Glutamatergic neuron (in vitro differentiated cells): Measurements from ENCODE around the gene RAD51B. TPM values are rescaled to one million over a fixed set of nuclear protein-coding genes. Genes with fewer than 3 reads are reported as not detected.

Experiments
- DNase-seq: peaks from one replicate; pipeline ENCODE4 v3.0.0; 2022
- H3K27ac Mint-ChIP-seq: one replicate; pipeline ENCODE4 v1.8.0; 2020; ENCODE audit warnings: mild to moderate bottlenecking, mixed read lengths, inconsistent platforms; ENCODE audit not compliant: unreplicated experiment
- H3K27me3 Mint-ChIP-seq: one replicate; pipeline ENCODE4 v1.8.0; 2020; ENCODE audit warnings: mild to moderate bottlenecking, moderate library complexity, mixed read lengths, inconsistent platforms; ENCODE audit not compliant: unreplicated experiment
- H3K36me3 Mint-ChIP-seq: one replicate; pipeline ENCODE4 v1.8.0; 2020; ENCODE audit warnings: mild to moderate bottlenecking, mixed read lengths, inconsistent platforms; ENCODE audit not compliant: unreplicated experiment
- H3K4me1 Mint-ChIP-seq: one replicate; pipeline ENCODE4 v1.8.0; 2020; ENCODE audit warnings: mild to moderate bottlenecking, low read depth, mixed read lengths, inconsistent platforms; ENCODE audit not compliant: unreplicated experiment
- H3K4me3 Mint-ChIP-seq: one replicate; pipeline ENCODE4 v1.8.0; 2020; ENCODE audit warnings: mild to moderate bottlenecking, mixed read lengths, inconsistent platforms; ENCODE audit not compliant: unreplicated experiment
- H3K9me3 Mint-ChIP-seq: one replicate; pipeline ENCODE4 v1.8.0; 2020; ENCODE audit warnings: mild to moderate bottlenecking, moderate library complexity, mixed read lengths, inconsistent platforms; ENCODE audit not compliant: unreplicated experiment
- total RNA-seq: library from RNA; stranded (reverse); fragmentation: NEBNext Ultra II Directional; extraction: Animal tissue kit (Norgen Biotek cat#: 25700); gene quantifications from one replicate; pipeline ENCODE4 v1.2.1, GENCODE V29; 2021; ENCODE audit not compliant: unreplicated experiment
- TF ChIP-seq, protein P1 (sequence below): fragments of 200-600 bp; sonication (generic); IDR thresholded peaks from one replicate; pipeline ENCODE4 v1.5.0; 2021; ENCODE audit not compliant: partially characterized antibody, unreplicated experiment

RAD51B gene
- total RNA-seq, 1 donor from 2014 or later, result 9.7 TPM

- no peaks in the 10 kb centered on the region for H3K27me3 Mint-ChIP-seq
- DNase-seq, result no peak
- H3K36me3 Mint-ChIP-seq, result no peaks in the 10 kb centered on the region
- H3K27ac Mint-ChIP-seq, result no peak overlapping the region
- H3K4me1 Mint-ChIP-seq, result no peaks in the 10 kb centered on the region
- H3K9me3 Mint-ChIP-seq, result no peaks in the 10 kb centered on the region
- TF ChIP-seq, protein P1, sequence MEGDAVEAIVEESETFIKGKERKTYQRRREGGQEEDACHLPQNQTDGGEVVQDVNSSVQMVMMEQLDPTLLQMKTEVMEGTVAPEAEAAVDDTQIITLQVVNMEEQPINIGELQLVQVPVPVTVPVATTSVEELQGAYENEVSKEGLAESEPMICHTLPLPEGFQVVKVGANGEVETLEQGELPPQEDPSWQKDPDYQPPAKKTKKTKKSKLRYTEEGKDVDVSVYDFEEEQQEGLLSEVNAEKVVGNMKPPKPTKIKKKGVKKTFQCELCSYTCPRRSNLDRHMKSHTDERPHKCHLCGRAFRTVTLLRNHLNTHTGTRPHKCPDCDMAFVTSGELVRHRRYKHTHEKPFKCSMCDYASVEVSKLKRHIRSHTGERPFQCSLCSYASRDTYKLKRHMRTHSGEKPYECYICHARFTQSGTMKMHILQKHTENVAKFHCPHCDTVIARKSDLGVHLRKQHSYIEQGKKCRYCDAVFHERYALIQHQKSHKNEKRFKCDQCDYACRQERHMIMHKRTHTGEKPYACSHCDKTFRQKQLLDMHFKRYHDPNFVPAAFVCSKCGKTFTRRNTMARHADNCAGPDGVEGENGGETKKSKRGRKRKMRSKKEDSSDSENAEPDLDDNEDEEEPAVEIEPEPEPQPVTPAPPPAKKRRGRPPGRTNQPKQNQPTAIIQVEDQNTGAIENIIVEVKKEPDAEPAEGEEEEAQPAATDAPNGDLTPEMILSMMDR, result no peak
- no peak overlapping the region for H3K4me3 Mint-ChIP-seq
These were observed 180.3 kb downstream of the RAD51B start for GRCh38 chr14:67999705-68000384.

DNA sequence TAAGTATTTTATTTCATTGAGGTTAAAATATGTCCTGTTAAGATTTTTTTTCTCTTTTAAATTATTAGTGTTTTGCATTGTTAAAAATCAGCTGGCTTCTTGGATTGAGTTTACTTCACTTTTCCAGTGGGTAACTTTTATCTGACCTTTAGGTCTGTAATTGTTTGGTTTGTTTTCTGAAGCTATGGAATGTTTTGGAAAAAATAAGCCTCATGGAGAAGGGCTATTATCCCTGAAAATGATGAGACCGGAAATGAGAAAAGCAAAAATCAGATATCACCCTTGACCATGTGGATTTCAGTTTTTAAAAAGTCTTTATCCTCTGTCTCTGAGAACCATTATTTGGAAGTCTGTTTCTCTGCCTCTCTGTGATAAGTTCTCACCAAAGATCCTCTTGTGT lies 180.9 kb downstream of the RAD51B start:
- H3K9me3 Mint-ChIP-seq, result no peaks in the 10 kb centered on the region
- H3K4me3 Mint-ChIP-seq, result no peak overlapping the region
- H3K4me1 Mint-ChIP-seq, result no peaks in the 10 kb centered on the region
- TF ChIP-seq, protein P1, result no peak
- no peaks in the 10 kb centered on the region for H3K27me3 Mint-ChIP-seq
- H3K36me3 Mint-ChIP-seq, result no peaks in the 10 kb centered on the region
- DNase-seq, result no peak
- H3K27ac Mint-ChIP-seq, result no peak overlapping the region

DNA sequence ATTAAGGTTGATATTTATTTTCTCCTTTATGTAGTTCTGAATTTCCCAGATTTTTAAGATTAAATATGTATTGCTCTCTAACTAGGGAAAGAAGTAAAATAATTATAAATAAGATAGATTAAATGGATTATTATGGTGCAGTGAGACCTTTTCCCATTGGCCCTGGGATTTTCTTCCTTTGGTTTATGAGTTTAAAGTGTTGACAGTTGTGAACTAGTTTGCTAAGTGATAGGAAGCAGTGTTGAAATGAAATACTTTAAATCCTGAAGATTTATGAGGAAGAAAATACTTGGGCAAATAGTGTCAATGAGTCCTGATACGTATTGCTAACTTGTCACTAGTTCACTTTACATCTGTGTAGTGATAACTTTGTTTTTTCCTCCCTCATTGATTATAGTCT lies 188.9 kb downstream of the RAD51B start:
- TF ChIP-seq, protein P1, result no peak
- Mint-ChIP-seq H3K36me3 (no peaks in the 10 kb centered on the region), H3K9me3 (no peaks in the 10 kb centered on the region), H3K27me3 (no peaks in the 10 kb centered on the region), H3K4me1 (no peaks in the 10 kb centered on the region), H3K4me3 (no peak overlapping the region), H3K27ac (no peak overlapping the region)
- DNase-seq, result no peak

- no peaks in the 10 kb centered on the region for H3K36me3 Mint-ChIP-seq
- H3K9me3 Mint-ChIP-seq, result no peaks in the 10 kb centered on the region
- H3K27me3 Mint-ChIP-seq, result no peaks in the 10 kb centered on the region
- H3K27ac Mint-ChIP-seq, result no peak overlapping the region
- no peak overlapping the region for H3K4me3 Mint-ChIP-seq
- TF ChIP-seq, protein P1, result no peak
- no peaks in the 10 kb centered on the region for H3K4me1 Mint-ChIP-seq
- DNase-seq, result no peak
These were observed 191.9 kb downstream of the RAD51B start for GRCh38 chr14:68011406-68012028.

DNA sequence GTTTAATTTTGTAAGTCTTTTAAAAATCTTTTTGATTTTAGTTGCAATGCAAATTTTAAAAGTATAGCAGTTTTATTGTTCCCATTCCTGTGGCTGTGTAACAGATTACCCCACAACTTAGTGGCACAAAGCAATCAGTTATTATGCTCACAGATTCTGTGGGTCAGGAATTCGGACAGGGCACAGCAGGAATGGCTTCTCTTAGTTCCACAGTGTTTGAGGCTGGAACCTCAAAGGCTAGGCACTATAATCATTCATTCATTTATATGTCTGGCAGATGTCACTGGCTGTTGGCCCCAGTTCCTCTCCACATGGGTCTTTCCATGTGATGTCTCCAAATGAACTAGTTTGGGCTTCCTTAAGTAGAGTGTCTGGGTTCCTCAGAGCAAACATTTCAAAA lies 193.3 kb downstream of the RAD51B start:
- Mint-ChIP-seq H3K36me3 (no peaks in the 10 kb centered on the region), H3K27me3 (no peaks in the 10 kb centered on the region), H3K4me3 (no peak overlapping the region), H3K4me1 (no peaks in the 10 kb centered on the region), H3K9me3 (no peaks in the 10 kb centered on the region), H3K27ac (no peak overlapping the region)
- TF ChIP-seq, protein P1, result no peak
- no peak for DNase-seq
